MM.1S (cell line): ENCODE measurements around the gene SPEM2.

Experiments used
- EZH2 ChIP-seq: fragments of 300-600 bp; sonication (generic); optimal IDR thresholded peaks from 2 replicates; pipeline ENCODE3; 2017; ENCODE audit warnings: low read depth, mild to moderate bottlenecking, antibody characterized with exemption, low read length, mixed read lengths
- EZH2phosphoT487 ChIP-seq: fragments of 300-600 bp; sonication (generic); IDR thresholded peaks from 2 replicates; pipeline ENCODE4 v1.6.1; 2018; ENCODE audit warnings: antibody characterized with exemption, low read length
- TF ChIP-seq, protein P1 (sequence below): fragments of 300-600 bp; sonication (generic); IDR thresholded peaks from 2 replicates; pipeline ENCODE4 v1.5.1; 2016; ENCODE audit warnings: antibody characterized with exemption, low read length, mixed read lengths

GRCh38 chr17:7462474-7463371 lies 37.3 kb downstream of the SPEM2 start:
- TF ChIP-seq, protein P1, sequence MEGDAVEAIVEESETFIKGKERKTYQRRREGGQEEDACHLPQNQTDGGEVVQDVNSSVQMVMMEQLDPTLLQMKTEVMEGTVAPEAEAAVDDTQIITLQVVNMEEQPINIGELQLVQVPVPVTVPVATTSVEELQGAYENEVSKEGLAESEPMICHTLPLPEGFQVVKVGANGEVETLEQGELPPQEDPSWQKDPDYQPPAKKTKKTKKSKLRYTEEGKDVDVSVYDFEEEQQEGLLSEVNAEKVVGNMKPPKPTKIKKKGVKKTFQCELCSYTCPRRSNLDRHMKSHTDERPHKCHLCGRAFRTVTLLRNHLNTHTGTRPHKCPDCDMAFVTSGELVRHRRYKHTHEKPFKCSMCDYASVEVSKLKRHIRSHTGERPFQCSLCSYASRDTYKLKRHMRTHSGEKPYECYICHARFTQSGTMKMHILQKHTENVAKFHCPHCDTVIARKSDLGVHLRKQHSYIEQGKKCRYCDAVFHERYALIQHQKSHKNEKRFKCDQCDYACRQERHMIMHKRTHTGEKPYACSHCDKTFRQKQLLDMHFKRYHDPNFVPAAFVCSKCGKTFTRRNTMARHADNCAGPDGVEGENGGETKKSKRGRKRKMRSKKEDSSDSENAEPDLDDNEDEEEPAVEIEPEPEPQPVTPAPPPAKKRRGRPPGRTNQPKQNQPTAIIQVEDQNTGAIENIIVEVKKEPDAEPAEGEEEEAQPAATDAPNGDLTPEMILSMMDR: no peak
- no peak for TF ChIP-seq EZH2
- TF ChIP-seq EZH2phosphoT487: no peak
